Measurements from ENCODE around the gene MAP4K2. TPM values are rescaled to one million over a fixed set of nuclear protein-coding genes. Genes with fewer than 3 reads are reported as not detected.

MAP4K2 gene
- total and polyA plus RNA-seq, 2 of the 8 experiments (the other 6 are each of a cell fraction or from before 2014, with no cell fraction given) = 20.1 to 20.7 TPM

DNA sequence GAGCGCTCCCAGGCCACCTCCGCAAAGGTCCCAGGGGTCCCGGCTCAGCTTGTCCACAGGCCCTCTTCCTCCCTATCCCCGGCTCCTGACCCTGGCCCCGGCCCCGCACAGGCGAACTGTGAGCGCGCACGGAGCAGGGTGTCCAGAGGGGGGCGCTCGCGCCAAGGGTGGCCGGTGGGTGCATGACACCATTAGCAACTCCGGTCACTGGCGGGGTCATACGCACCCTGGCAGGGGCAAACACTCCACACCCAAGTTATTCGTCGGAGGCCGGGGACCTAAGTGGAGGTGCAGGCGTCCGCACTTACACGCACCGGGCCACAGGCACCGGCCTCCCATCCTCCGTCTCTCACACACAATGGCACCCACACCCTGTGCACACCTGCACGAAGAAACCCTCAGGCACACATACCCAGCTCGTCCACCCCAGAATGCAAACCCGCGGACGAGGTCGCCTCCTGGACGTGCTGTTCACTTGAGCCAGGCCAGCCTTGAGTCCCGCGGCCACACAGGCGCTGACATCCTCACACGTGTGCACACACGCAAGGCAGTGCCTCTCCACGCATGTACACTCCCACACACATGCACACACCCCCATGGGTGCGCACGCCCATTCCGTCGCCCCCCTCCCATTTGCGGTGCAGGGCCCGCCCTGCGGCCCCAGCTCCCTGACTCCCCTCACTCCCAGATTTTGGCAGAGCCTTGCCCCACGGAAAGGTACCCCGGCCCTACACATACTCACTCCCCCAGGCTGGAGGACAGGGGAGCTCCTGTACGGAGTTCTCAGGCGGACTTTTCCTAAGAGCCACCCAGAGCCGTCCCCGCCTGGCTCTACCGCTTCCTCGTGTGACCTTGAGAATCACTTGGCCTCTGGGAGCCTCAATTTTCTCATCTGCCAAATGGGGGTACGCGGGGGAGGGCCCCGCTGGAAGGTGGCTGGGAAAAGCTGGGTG is 59.1 kb downstream of the MAP4K2 start, which contains the start of gene RASGRP2:
TSS of gene RASGRP2 (minus strand) at position 552 of the 953 bp plus-strand sequence. CDS start 1,276 bp downstream, outside the sequence.
- no peaks in the 10 kb centered on the region for H3K79me1 ChIP-seq (ENCODE audit: low read depth, low read length)
- no peak within 1 kb of the TSS for H2AFZ ChIP-seq (ENCODE audit: low read length)
- H3K56ac ChIP-seq (replicated peaks; ENCODE audit: insufficient read length, low read depth, low read length) = peak within 1 kb of the TSS; percentile 81
- peak within 1 kb of the TSS; percentile 61; the same call in 1 of the 2 replicates for H2BK20ac ChIP-seq (ENCODE audit: low read length)
- no peaks in the 10 kb centered on the region for H3K79me2 ChIP-seq (ENCODE audit: control insufficient read depth in 1 of 2, insufficient read depth in 2 of 2, low read length in 2 of 2)
- peak within 1 kb of the TSS; percentile 48 to 67 (median 57) for H3K4me3 ChIP-seq (ENCODE audit: extremely low read depth in 1 of 4, insufficient read depth in 2 of 4, low read depth in 3 of 4, low read length in 4 of 4)
- H3K9me3 ChIP-seq (ENCODE audit: insufficient read depth in 2 of 2, low read depth in 1 of 2, low read length in 1 of 2) = no peaks in the 10 kb centered on the region
- WGBS, 2 experiments (ENCODE audit: extremely low coverage in 1 of 2, insufficient coverage in 1 of 2, insufficient read length in 1 of 2, insufficient replicate concordance in 2 of 2, low coverage in 1 of 2, low lambda C conversion rate in 2 of 2, missing lambda C conversion rate in 1 of 2) = 8% methylated on average over 57 of the region's 57 CpGs; no CpG with 5 or more reads in 1 of the 2 experiments
- H3K27me3 ChIP-seq (replicated peaks in 1 of 4; ENCODE audit: control insufficient read depth in 3 of 4, extremely low read depth in 1 of 4, insufficient read depth in 3 of 4, low read length in 3 of 4) = peaks cover 0 to 32% (median 19%) of the 10 kb centered on the region in 4 experiments; a peak in 5 of 7 replicates
- no peak within 1 kb of the TSS for H2AK5ac ChIP-seq (ENCODE audit: low read depth, low read length)
- peak within 1 kb of the TSS; percentile 19 for H3K4ac ChIP-seq (replicated peaks; ENCODE audit: insufficient read length, low read depth, low read length)
- peak within 1 kb of the TSS; percentile 98; the same call in 1 of the 2 replicates for H2BK12ac ChIP-seq (ENCODE audit: low read depth, low read length)
- peak within 1 kb of the TSS; percentile 87 to 89 for H3K4me2 ChIP-seq (ENCODE audit: insufficient read depth in 1 of 2, low read depth in 2 of 2, low read length in 2 of 2)
- H4K5ac ChIP-seq (ENCODE audit: insufficient read length, low read depth, low read length) = peak within 1 kb of the TSS; percentile 30
- H3K23ac ChIP-seq (ENCODE audit: insufficient read length) = no peak within 1 kb of the TSS
- ChIA-PET POLR2A (ENCODE audit: partially characterized antibody) (interaction anchor here (0.8 to 42.9 kb wide), 8 partner anchors 8 to 372 kb away, joined by 3 to 1087 read pairs (median 4); partner anchors contain the start of genes PYGM and SF1), CTCF (ENCODE audit: partially characterized antibody) (interaction anchor here (0.8 to 23.7 kb wide), 15 partner anchors 8 to 111 kb away, joined by 3 to 376 read pairs (median 5); partner anchors contain the start of gene PYGM)
- H4K91ac ChIP-seq (replicated peaks; ENCODE audit: insufficient read length, low read length) = peak within 1 kb of the TSS; percentile 78
- H3K9ac ChIP-seq (replicated peaks in 1 of 4; ENCODE audit: extremely low read depth in 1 of 4, low read depth in 3 of 4, low read length in 3 of 4) = peak within 1 kb of the TSS in 1 of 4 experiments; percentile 6; a peak in 1 of 7 replicates
- H3K27ac ChIP-seq (ENCODE audit: low read depth, low read length) = no peak within 1 kb of the TSS
- no peak within 1 kb of the TSS for H3K14ac ChIP-seq (ENCODE audit: insufficient read length)
- H3K18ac ChIP-seq (ENCODE audit: extremely low read depth, low read length) = peak within 1 kb of the TSS; percentile 65
- H4K20me1 ChIP-seq (replicated peaks in 1 of 2; ENCODE audit: control insufficient read depth in 1 of 2, insufficient read depth in 2 of 2, low read length in 2 of 2) = no peaks in the 10 kb centered on the region
- H2BK120ac ChIP-seq (replicated peaks; ENCODE audit: low read depth, low read length) = no peak within 1 kb of the TSS
- H2BK5ac ChIP-seq (ENCODE audit: low read depth, low read length) = peak within 1 kb of the TSS; percentile 66; the same call in 1 of the 2 replicates
- H3K4me1 ChIP-seq (replicated peaks in 1 of 4; ENCODE audit: control insufficient read depth in 3 of 4, insufficient read depth in 4 of 4, low read length in 3 of 4) = peaks cover 4 to 33% (median 29%) of the 10 kb centered on the region in 4 experiments
- peak within 1 kb of the TSS; percentile 20; the same call in 1 of the 2 replicates for H2BK15ac ChIP-seq (ENCODE audit: low read length)
- no peaks in the 10 kb centered on the region for H3K36me3 ChIP-seq (ENCODE audit: control insufficient read depth in 2 of 4, insufficient read depth in 4 of 4, low read length in 3 of 4)
- H4K8ac ChIP-seq (ENCODE audit: extremely low read depth, insufficient read depth, low read length) = 0 out of 2 replicates have a peak within 1 kb of the TSS, but pooled peaks have one; percentile 26
- DNase-seq (ENCODE audit: low read depth in 1 of 2, low spot score in 2 of 2) = peak in 1 of 2 experiments; percentile 95
- FAIRE-seq = no peak
- peaks cover 35% of the 10 kb centered on the region for H3K23me2 ChIP-seq (ENCODE audit: low read depth, low read length)
- TF ChIP-seq CREB1 (IDR thresholded peaks at IDR 0.05) (peak; percentile 13; the same call in 1 of the 2 replicates), JUND (IDR thresholded peaks at IDR 0.05; ENCODE audit: low read length) (no peak), POLR2AphosphoS5 (IDR thresholded peaks at IDR 0.05; ENCODE audit: low read depth, low read length) (0 out of 2 replicates have a peak, but pooled peaks have one; percentile 17), ASH2L (IDR thresholded peaks at IDR 0.05; ENCODE audit: low read length) (peak; percentile 16), PHF8 (conservative IDR thresholded peaks at IDR 0.05; ENCODE audit: low read depth, low read length) (no peak), KDM1A (IDR thresholded peaks at IDR 0.05; ENCODE audit: borderline replicate concordance, low read length) (peak; percentile 74; the same call in 1 of the 2 replicates), MAX (IDR thresholded peaks at IDR 0.05) (peak; percentile 5; the same call in 1 of the 2 replicates), CBX5 (IDR thresholded peaks at IDR 0.05; ENCODE audit: low read depth, low read length) (no peak), CTBP2 (IDR thresholded peaks at IDR 0.05; ENCODE audit: borderline replicate concordance, insufficient read depth, insufficient read length, low read length) (no peak), BACH1 (IDR thresholded peaks at IDR 0.05; ENCODE audit: low read length) (no peak)

Measured in H1 (cell line).